HCT116 (cell line): Measurements from ENCODE around the gene GADD45A. TPM values are rescaled to one million over a fixed set of nuclear protein-coding genes. Genes with fewer than 3 reads are reported as not detected.

Experiments
- ATAC-seq: fragments of 200-7000 bp; cut with Tn5 transposase; 2 replicates; pipeline ENCODE4 v1.9.1; 2020; ENCODE audit warnings: mild to moderate bottlenecking, moderate library complexity
- BruUV-seq: library from RNA; stranded (reverse); fragments of 400-500 nt; replicated peaks from 2 replicates; lab custom pipeline; 2021; lab: Mats Ljungman, UMichigan
- CTCF ChIA-PET: fragments of 300-600 bp; sonication (Branson Sonifier 250); formaldehyde crosslinking; loops from one replicate; lab custom pipeline; 2021; ENCODE audit warnings: antibody characterized with exemption; lab: Charles Lee
- POLR2A ChIA-PET: fragments of 300-600, 350-600 bp; sonication (Branson Sonifier 250); formaldehyde crosslinking; loops from one replicate; lab custom pipeline; 2021; ENCODE audit warnings: antibody characterized with exemption; lab: Charles Lee
- RAD21 ChIA-PET, 2 experiments: fragments of 300-600 bp; sonication (Branson Sonifier 250); formaldehyde crosslinking; loops; one replicate each; lab custom pipeline; 2023; ENCODE audit warnings: low total read pairs in 2 of 2; ENCODE audit not compliant: uncharacterized antibody in 2 of 2, unreplicated experiment in 2 of 2, low non-redundant PET in 1 of 2; lab: Charles Lee
- DNase-seq: peaks from one replicate; pipeline ENCODE4 v3.0.0-alpha.2; 2010; ENCODE audit warnings: low read depth, low spot score
- H2AFZ ChIP-seq: fragments of 200-600 bp; shearing (Covaris generic), sonication (generic); 2 replicates; pipeline ENCODE4 v1.6.1; 2017; ENCODE audit warnings: low read depth, mixed run types, mixed read lengths, antibody characterized with exemption, low read length; ENCODE audit not compliant: poor library complexity, severe bottlenecking
- H3K27ac ChIP-seq: 2 replicates; pipeline ENCODE4 v1.5.1; 2012; ENCODE audit warnings: low read depth, low read length
- H3K27me3 ChIP-seq: fragments of 200-600 bp; sonication (generic); 2 replicates; pipeline ENCODE4 v1.6.1; 2016; ENCODE audit warnings: mixed run types, low read length, mixed read lengths; ENCODE audit not compliant: insufficient read depth
- H3K36me3 ChIP-seq, 2 experiments: fragments of 200-500 bp in 1 of 2; fragments of 200-600 bp in 1 of 2; sonication (Bioruptor generic) in 1 of 2; sonication (generic) in 1 of 2; 2 replicates each; pipeline versions ENCODE4 v1.5.1 to v1.6.1; 2014 to 2016; ENCODE audit warnings: low read length in 2 of 2, inconsistent platforms in 1 of 2, mixed read lengths in 1 of 2, mixed run types in 1 of 2; ENCODE audit not compliant: insufficient read depth in 2 of 2, control insufficient read depth in 1 of 2
- H3K4me1 ChIP-seq, 2 experiments: fragments of 200-600 bp in 1 of 2; sonication (generic) in 1 of 2; 2 replicates each; pipeline versions ENCODE4 v1.5.1 to v1.6.1; 2012 to 2017; ENCODE audit warnings: low read length in 2 of 2, inconsistent platforms in 1 of 2, mild to moderate bottlenecking in 1 of 2, mixed read lengths in 1 of 2, mixed run types in 1 of 2, moderate library complexity in 1 of 2; ENCODE audit not compliant: insufficient read depth in 2 of 2, control insufficient read depth in 1 of 2
- H3K4me2 ChIP-seq: fragments of 200-600 bp; sonication (generic); 2 replicates; pipeline ENCODE4 v1.6.1; 2017; ENCODE audit warnings: mixed run types, low read length, mixed read lengths
- H3K4me3 ChIP-seq, 2 experiments: fragments of 200-600 bp in 1 of 2; sonication (generic) in 1 of 2; replicated peaks in 1 of 2; 2 replicates each; pipeline ENCODE4 v1.5.1; 2011 to 2016; ENCODE audit warnings: low read length in 2 of 2, control low read depth in 1 of 2, low read depth in 1 of 2, mild to moderate bottlenecking in 1 of 2, mixed read lengths in 1 of 2, mixed run types in 1 of 2
- H3K79me2 ChIP-seq: fragments of 200-600 bp; sonication (generic); 2 replicates; pipeline ENCODE4 v1.6.1; 2017; ENCODE audit warnings: mild to moderate bottlenecking, mixed run types, low read length, moderate library complexity, mixed read lengths; ENCODE audit not compliant: insufficient read depth
- H3K9ac ChIP-seq: fragments of 200-600 bp; sonication (generic); 2 replicates; pipeline ENCODE4 v1.6.1; 2016; ENCODE audit warnings: low read length, mixed read lengths
- H3K9me2 ChIP-seq: fragments of 200-600 bp; sonication (generic), shearing (Covaris generic); 2 replicates; pipeline ENCODE4 v1.6.1; 2017; ENCODE audit warnings: mixed run types, mild to moderate bottlenecking, moderate library complexity; ENCODE audit not compliant: insufficient read depth
- H3K9me3 ChIP-seq, 2 experiments: fragments of 200-500 bp in 1 of 2; fragments of 200-600 bp in 1 of 2; sonication (Bioruptor generic) in 1 of 2; sonication (generic) in 1 of 2; 2 replicates each; pipeline ENCODE4 v1.6.1; 2014 to 2017; ENCODE audit warnings: low read length in 2 of 2, mixed read lengths in 2 of 2, inconsistent platforms in 1 of 2, low read depth in 1 of 2, mild to moderate bottlenecking in 1 of 2, mixed run types in 1 of 2, moderate library complexity in 1 of 2; ENCODE audit not compliant: control insufficient read depth in 1 of 2, insufficient read depth in 1 of 2
- H4K20me1 ChIP-seq: fragments of 200-600 bp; sonication (generic), shearing (Covaris generic); 2 replicates; pipeline ENCODE4 v1.6.1; 2017; ENCODE audit warnings: mixed run types, mild to moderate bottlenecking, moderate library complexity; ENCODE audit not compliant: insufficient read depth
- ATF3 ChIP-seq: IDR thresholded peaks from 2 replicates; pipeline ENCODE4 v1.6.1; 2012
- CEBPB ChIP-seq: IDR thresholded peaks from 2 replicates; pipeline ENCODE4 v1.6.1; 2012; ENCODE audit warnings: low read depth
- CTCF ChIP-seq, 3 experiments: fragments of 200-600 bp in 1 of 3; sonication (generic) in 1 of 3; IDR thresholded peaks in 2 of 3; conservative IDR thresholded peaks in 1 of 3; 2 replicates each; pipeline ENCODE4 v1.5.1; 2012 to 2017; ENCODE audit warnings: low read depth in 2 of 3, low read length in 2 of 3, antibody characterized with exemption in 1 of 3, borderline replicate concordance in 1 of 3, control low read depth in 1 of 3, mild to moderate bottlenecking in 1 of 3, mixed read lengths in 1 of 3, mixed run types in 1 of 3, moderate library complexity in 1 of 3; ENCODE audit not compliant: insufficient read depth in 1 of 3
- EGR1 ChIP-seq: IDR thresholded peaks from 2 replicates; pipeline ENCODE4 v1.6.1; 2012; ENCODE audit warnings: low read depth
- EZH2 ChIP-seq: fragments of 200-600 bp; sonication (generic); IDR thresholded peaks from 2 replicates; pipeline ENCODE4 v1.6.1; 2017; ENCODE audit warnings: antibody characterized with exemption, mixed run types
- EZH2phosphoT487 ChIP-seq: fragments of 200-600 bp; IDR thresholded peaks from 2 replicates; pipeline ENCODE4 v1.6.1; 2018; ENCODE audit warnings: antibody characterized with exemption, borderline replicate concordance
- FOSL1 ChIP-seq: IDR thresholded peaks from 2 replicates; pipeline ENCODE4 v1.6.1; 2012; ENCODE audit warnings: low read depth
- JUND ChIP-seq: IDR thresholded peaks from 2 replicates; pipeline ENCODE4 v1.6.1; 2012
- MAX ChIP-seq: IDR thresholded peaks from 2 replicates; pipeline ENCODE4 v1.6.1; 2012
- POLR2A ChIP-seq: IDR thresholded peaks from 2 replicates; pipeline ENCODE4 v1.7.0; 2011; ENCODE audit warnings: borderline replicate concordance; ENCODE audit not compliant: insufficient read depth, insufficient read length; ENCODE audit errors: extremely low read depth
- REST ChIP-seq: IDR thresholded peaks from 2 replicates; pipeline ENCODE4 v1.6.1; 2012; ENCODE audit warnings: low read depth
- SIN3A ChIP-seq: IDR thresholded peaks from 2 replicates; pipeline ENCODE4 v1.6.1; 2012; ENCODE audit warnings: low read depth
- SP1 ChIP-seq: IDR thresholded peaks from 2 replicates; pipeline ENCODE4 v1.6.1; 2012; ENCODE audit warnings: low read depth
- SRF ChIP-seq: IDR thresholded peaks from 2 replicates; pipeline ENCODE4 v1.6.1; 2012; ENCODE audit warnings: low read depth
- TCF7L2 ChIP-seq: IDR thresholded peaks from 2 replicates; pipeline ENCODE4 v1.7.0; 2011; ENCODE audit warnings: borderline replicate concordance, inconsistent platforms; ENCODE audit not compliant: insufficient read depth, insufficient read length; ENCODE audit errors: extremely low read depth
- YY1 ChIP-seq: IDR thresholded peaks from 2 replicates; pipeline ENCODE4 v1.6.1; 2011; ENCODE audit warnings: low read length, low read depth, moderate library complexity, mild to moderate bottlenecking; ENCODE audit not compliant: insufficient replicate concordance; ENCODE audit errors: extremely low read depth
- ZFX ChIP-seq: fragments of 450-650 bp; IDR thresholded peaks from 2 replicates; pipeline ENCODE4 v1.6.1; 2017
- intact Hi-C: fragments of 100-400 bp; cut with micrococcal nuclease; formaldehyde crosslinking; loops from 2 replicates; pipeline ENCODE4 v1.10.0; 2022
- total RNA-seq: library from RNA; stranded (reverse); gene quantifications from one replicate; pipeline ENCODE4 v1.2.1, GENCODE V29; 2021; ENCODE audit not compliant: unreplicated experiment
- TF ChIP-seq, protein P1 (sequence below): IDR thresholded peaks from 2 replicates; pipeline ENCODE4 v1.6.1; 2011; ENCODE audit warnings: mild to moderate bottlenecking, low read length, moderate library complexity; ENCODE audit not compliant: insufficient replicate concordance; ENCODE audit errors: extremely low read depth

Gene GADD45A
- total RNA-seq, 1 experiment from 2014 or later = 105 TPM

- H3K4me1 ChIP-seq = peaks cover 50 to 77% of the 10 kb centered on the region in 2 experiments
- intact Hi-C loops = no loop called here
- H3K4me3 ChIP-seq = no peak overlapping the region
- no peaks in the 10 kb centered on the region for H3K27me3 ChIP-seq
- H3K9ac ChIP-seq = no peak overlapping the region
- H3K9me2 ChIP-seq = no peaks in the 10 kb centered on the region
- H3K79me2 ChIP-seq = no peaks in the 10 kb centered on the region
- TF ChIP-seq REST (no peak), MAX (no peak), SP1 (no peak), FOSL1 (no peak), POLR2A (no peak), ATF3 (no peak), CEBPB (no peak), SIN3A (no peak), SRF (no peak), EZH2phosphoT487 (no peak), YY1 (no peak), JUND (no peak), ZFX (no peak), CTCF (IDR thresholded peaks at IDR 0.05 in 2 of 3, conservative IDR thresholded peaks at IDR 0.05 in 1 of 3; ENCODE audit: borderline replicate concordance in 1 of 3, insufficient read depth in 1 of 3, low read depth in 2 of 3, low read length in 2 of 3) (no peak), EGR1 (no peak), TCF7L2 (no peak), EZH2 (no peak)
- TF ChIP-seq, protein P1, sequence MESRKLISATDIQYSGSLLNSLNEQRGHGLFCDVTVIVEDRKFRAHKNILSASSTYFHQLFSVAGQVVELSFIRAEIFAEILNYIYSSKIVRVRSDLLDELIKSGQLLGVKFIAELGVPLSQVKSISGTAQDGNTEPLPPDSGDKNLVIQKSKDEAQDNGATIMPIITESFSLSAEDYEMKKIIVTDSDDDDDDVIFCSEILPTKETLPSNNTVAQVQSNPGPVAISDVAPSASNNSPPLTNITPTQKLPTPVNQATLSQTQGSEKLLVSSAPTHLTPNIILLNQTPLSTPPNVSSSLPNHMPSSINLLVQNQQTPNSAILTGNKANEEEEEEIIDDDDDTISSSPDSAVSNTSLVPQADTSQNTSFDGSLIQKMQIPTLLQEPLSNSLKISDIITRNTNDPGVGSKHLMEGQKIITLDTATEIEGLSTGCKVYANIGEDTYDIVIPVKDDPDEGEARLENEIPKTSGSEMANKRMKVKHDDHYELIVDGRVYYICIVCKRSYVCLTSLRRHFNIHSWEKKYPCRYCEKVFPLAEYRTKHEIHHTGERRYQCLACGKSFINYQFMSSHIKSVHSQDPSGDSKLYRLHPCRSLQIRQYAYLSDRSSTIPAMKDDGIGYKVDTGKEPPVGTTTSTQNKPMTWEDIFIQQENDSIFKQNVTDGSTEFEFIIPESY = no peak
- ATAC-seq = no peak
- H4K20me1 ChIP-seq = no peaks in the 10 kb centered on the region
- H3K27ac ChIP-seq = no peak overlapping the region
- H2AFZ ChIP-seq = no peak overlapping the region
- ChIA-PET CTCF (interaction anchor here (1.7 kb wide), 1 partner anchor 20 kb away, joined by 5 read pairs; no protein-coding TSS in a partner anchor), RAD21 (no interaction called here), POLR2A (interaction anchor here (1.4 kb wide), 1 partner anchor 37 kb away, joined by 4 read pairs; the partner anchor contains the start of gene GADD45A)
- no peaks in the 10 kb centered on the region for H3K9me3 ChIP-seq
- no peaks in the 10 kb centered on the region for H3K36me3 ChIP-seq
- DNase-seq = no peak
- no TSS peak for BruUV-seq
- no peak overlapping the region for H3K4me2 ChIP-seq
Observed at GRCh38 chr1:67721112-67721511, 36.1 kb downstream of the GADD45A start.
